ENCODE data around the gene BSPRY.

BSPRY gene

GRCh38 chr9:113390192-113390960, 41.0 kb downstream of the BSPRY start:
- Histone ChIP-seq H3K27me3 (ENCODE audit: insufficient read depth, poor library complexity, severe bottlenecking) (no peaks in the 10 kb centered on the region), H3K27ac (replicated peaks) (no peak overlapping the region), H3K4me3 (replicated peaks; ENCODE audit: insufficient read depth, low read length) (no peak overlapping the region)
- DNase-seq (ENCODE audit: low read depth in 1 of 2, low spot score in 1 of 2) = no peak
- TF ChIP-seq POLR2AphosphoS5 (IDR thresholded peaks at IDR 0.05; ENCODE audit: low read depth) (no peak), CTCF (IDR thresholded peaks at IDR 0.05; ENCODE audit: insufficient read depth, low read length) (no peak), SPI1 (IDR thresholded peaks at IDR 0.05; ENCODE audit: borderline replicate concordance, low read depth) (no peak), GABPA (IDR thresholded peaks at IDR 0.05; ENCODE audit: low read depth) (no peak), REST (IDR thresholded peaks at IDR 0.05; ENCODE audit: insufficient replicate concordance, low read depth) (no peak)

- no peak overlapping the region for H3K27ac ChIP-seq (replicated peaks)
Observed at GRCh38 chr9:113391917-113392316, 42.6 kb downstream of the BSPRY start.

GRCh38 chr9:113393281-113393680, 43.9 kb downstream of the BSPRY start:
- H3K27ac ChIP-seq (replicated peaks) = no peak overlapping the region
- TF ChIP-seq GABPA (IDR thresholded peaks at IDR 0.05; ENCODE audit: low read depth) (no peak), SPI1 (IDR thresholded peaks at IDR 0.05; ENCODE audit: borderline replicate concordance, low read depth) (no peak), POLR2AphosphoS5 (IDR thresholded peaks at IDR 0.05; ENCODE audit: low read depth) (no peak), CTCF (IDR thresholded peaks at IDR 0.05; ENCODE audit: insufficient read depth, low read length) (no peak), REST (IDR thresholded peaks at IDR 0.05; ENCODE audit: insufficient replicate concordance, low read depth) (no peak)
- H3K4me3 ChIP-seq (replicated peaks; ENCODE audit: insufficient read depth, low read length) = no peak overlapping the region
- H3K27me3 ChIP-seq (ENCODE audit: insufficient read depth, poor library complexity, severe bottlenecking) = no peaks in the 10 kb centered on the region
- no peak for DNase-seq (ENCODE audit: low read depth in 1 of 2, low spot score in 1 of 2)

More at GRCh38 chr9:113391917-113392316, 42.6 kb downstream of the BSPRY start:
- Histone ChIP-seq H3K4me3 (replicated peaks; ENCODE audit: insufficient read depth, low read length) (no peak overlapping the region), H3K27me3 (ENCODE audit: insufficient read depth, poor library complexity, severe bottlenecking) (no peaks in the 10 kb centered on the region)
- TF ChIP-seq POLR2AphosphoS5 (IDR thresholded peaks at IDR 0.05; ENCODE audit: low read depth) = no peak
- DNase-seq (ENCODE audit: low read depth in 1 of 2, low spot score in 1 of 2) = no peak

GRCh38 chr9:113395000-113395861, 45.9 kb downstream of the BSPRY start:
- TF ChIP-seq GABPA (IDR thresholded peaks at IDR 0.05; ENCODE audit: low read depth) (no peak), CTCF (IDR thresholded peaks at IDR 0.05; ENCODE audit: insufficient read depth, low read length) (no peak)
- H3K4me3 ChIP-seq (replicated peaks; ENCODE audit: insufficient read depth, low read length) = no peak overlapping the region
- no peak for DNase-seq (ENCODE audit: low read depth in 1 of 2, low spot score in 1 of 2)
- no peaks in the 10 kb centered on the region for H3K27me3 ChIP-seq (ENCODE audit: insufficient read depth, poor library complexity, severe bottlenecking)
- no peak overlapping the region for H3K27ac ChIP-seq (replicated peaks)

Data from HL-60 (cell line).